Cardiac fibroblast (primary cell): ENCODE results near the gene NCK2.

Source experiments
- DNase-seq, 2 donors: peaks; one replicate each; pipeline versions ENCODE4 v3.0.0 to v3.0.0-alpha.2; 2010; ENCODE audit warnings: low read depth in 2 of 2
- H3K4me3 ChIP-seq, 2 donors: replicated peaks in 1 of 2; 1 replicate in 1 of 2; 2 replicates in 1 of 2; pipeline ENCODE4 v1.5.1; 2011; ENCODE audit warnings: low read depth in 2 of 2, low read length in 2 of 2, mild to moderate bottlenecking in 2 of 2, moderate library complexity in 1 of 2
- TF ChIP-seq, protein P1 (sequence below): IDR thresholded peaks from one replicate; pipeline ENCODE4 v1.5.1; 2011; ENCODE audit warnings: low read depth, mild to moderate bottlenecking, low read length, inconsistent platforms

Gene NCK2

GRCh38 chr2:105773568-105773967 lies 28.9 kb downstream of the NCK2 start:
- TF ChIP-seq, protein P1, sequence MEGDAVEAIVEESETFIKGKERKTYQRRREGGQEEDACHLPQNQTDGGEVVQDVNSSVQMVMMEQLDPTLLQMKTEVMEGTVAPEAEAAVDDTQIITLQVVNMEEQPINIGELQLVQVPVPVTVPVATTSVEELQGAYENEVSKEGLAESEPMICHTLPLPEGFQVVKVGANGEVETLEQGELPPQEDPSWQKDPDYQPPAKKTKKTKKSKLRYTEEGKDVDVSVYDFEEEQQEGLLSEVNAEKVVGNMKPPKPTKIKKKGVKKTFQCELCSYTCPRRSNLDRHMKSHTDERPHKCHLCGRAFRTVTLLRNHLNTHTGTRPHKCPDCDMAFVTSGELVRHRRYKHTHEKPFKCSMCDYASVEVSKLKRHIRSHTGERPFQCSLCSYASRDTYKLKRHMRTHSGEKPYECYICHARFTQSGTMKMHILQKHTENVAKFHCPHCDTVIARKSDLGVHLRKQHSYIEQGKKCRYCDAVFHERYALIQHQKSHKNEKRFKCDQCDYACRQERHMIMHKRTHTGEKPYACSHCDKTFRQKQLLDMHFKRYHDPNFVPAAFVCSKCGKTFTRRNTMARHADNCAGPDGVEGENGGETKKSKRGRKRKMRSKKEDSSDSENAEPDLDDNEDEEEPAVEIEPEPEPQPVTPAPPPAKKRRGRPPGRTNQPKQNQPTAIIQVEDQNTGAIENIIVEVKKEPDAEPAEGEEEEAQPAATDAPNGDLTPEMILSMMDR: no peak
- H3K4me3 ChIP-seq: no peak overlapping the region
- DNase-seq: no peak

- H3K4me3 ChIP-seq: no peak overlapping the region
- DNase-seq: no peak
- TF ChIP-seq, protein P1: no peak
These were observed 30.1 kb downstream of the NCK2 start for GRCh38 chr2:105774781-105775337.

- no peak for DNase-seq
- TF ChIP-seq, protein P1: no peak
- H3K4me3 ChIP-seq: no peak overlapping the region
These were observed 31.3 kb downstream of the NCK2 start for GRCh38 chr2:105775809-105776559.

- no peak overlapping the region for H3K4me3 ChIP-seq
- DNase-seq: no peak
- TF ChIP-seq, protein P1: no peak
These were observed 31.8 kb downstream of the NCK2 start for GRCh38 chr2:105776560-105776928.

GRCh38 chr2:105777031-105777482 lies 32.3 kb downstream of the NCK2 start:
- TF ChIP-seq, protein P1: no peak
- H3K4me3 ChIP-seq: no peak overlapping the region
- DNase-seq: no peak

- no peak overlapping the region for H3K4me3 ChIP-seq
- DNase-seq: no peak
- TF ChIP-seq, protein P1: no peak
These were observed 32.9 kb downstream of the NCK2 start for GRCh38 chr2:105777506-105778055.
